ENCODE results near the gene RAB6A.

- TF ChIP-seq CTCF (conservative IDR thresholded peaks at IDR 0.05; ENCODE audit: low read depth, low read length) (no peak), EZH2 (IDR thresholded peaks at IDR 0.05; ENCODE audit: borderline replicate concordance, low read depth, low read length, poor library complexity, severe bottlenecking) (no peak)
These were observed 23.9 kb upstream of the RAB6A start for GRCh38 chr11:73784734-73785133.

All from A673 (cell line).